ENCODE results near the gene SHB. TPM values are rescaled to one million over a fixed set of nuclear protein-coding genes. Genes with fewer than 3 reads are reported as not detected.

The SHB gene
- total and polyA plus RNA-seq, 2 of the 13 experiments (the other 11 are each of a cell fraction or from before 2014, with no cell fraction given) = 19.4 to 20.7 TPM

DNA sequence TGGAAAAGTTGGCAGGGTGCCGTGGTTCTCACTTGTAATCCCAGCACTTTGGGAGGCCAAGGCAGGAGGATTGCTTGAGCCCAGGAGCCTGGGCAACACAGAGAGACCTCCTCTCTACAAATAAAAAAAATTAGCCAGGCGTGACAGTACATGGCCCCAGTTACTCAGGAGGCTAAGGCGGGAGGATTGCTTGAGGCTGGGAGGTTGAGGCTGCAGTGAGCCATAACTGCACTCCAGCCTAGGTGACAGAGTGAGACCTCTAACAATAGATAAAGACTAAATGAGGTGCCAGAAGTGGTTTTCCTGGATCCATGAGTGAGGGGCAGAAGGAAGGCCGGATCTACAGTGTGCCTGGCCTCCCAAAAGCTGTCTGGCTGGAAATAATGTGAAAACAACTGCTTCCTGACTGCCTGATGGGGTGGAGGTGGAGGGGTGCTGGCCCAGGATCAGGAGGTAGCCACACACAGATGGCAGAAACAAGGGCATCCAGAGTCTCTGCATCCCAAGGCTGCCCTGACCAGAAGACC, 4.1 kb downstream of the SHB start:
- DNase-seq (ENCODE audit: low spot score) (no peak), ATAC-seq (no peak), FAIRE-seq (no peak)
- 64% methylated on average over 4 of the region's 4 CpGs for WGBS (ENCODE audit: low lambda C conversion rate)
- ChIA-PET POLR2A (interaction anchor here (2.9 to 3.4 kb wide), 2 partner anchors 17 to 41 kb away, joined by 14 to 16 read pairs; no protein-coding TSS in a partner anchor), CTCF (ENCODE audit: low intra/inter-chr PET ratio, low total read pairs) (no interaction called here)
- peak overlapping the region; percentile 91 for H3K4me2 ChIP-seq (ENCODE audit: low read depth, low read length)
- in situ Hi-C loops (cut with HindIII; ENCODE audit: extremely low pct_ligation_motif_present, low pct_unique_long_range_greater_than_20kb) (loop anchor here (5.0 kb wide), 2 partner anchors 43 to 103 kb away; no protein-coding TSS in a partner anchor), intact Hi-C loops (cut with micrococcal nuclease; ENCODE audit: unreplicated experiment) (loop anchor here (5.0 kb wide), 1 partner anchor 153 kb away; no protein-coding TSS in a partner anchor)
- H3K9ac ChIP-seq (ENCODE audit: insufficient read depth, low read depth, low read length) = peak overlapping the region; percentile 95; the same call in 1 of the 2 replicates
- peaks cover 3 to 29% of the 10 kb centered on the region in 2 experiments for H3K36me3 ChIP-seq (replicated peaks in 1 of 2; ENCODE audit: control insufficient read depth in 1 of 2, insufficient read depth in 2 of 2, low read length in 2 of 2)
- peaks cover 89% of the 10 kb centered on the region for H3K79me2 ChIP-seq (ENCODE audit: insufficient read depth, low read length)
- no peaks in the 10 kb centered on the region; a peak in 1 of 5 replicates for H3K27me3 ChIP-seq (ENCODE audit: control insufficient read depth in 1 of 2, insufficient read depth in 2 of 2, low read length in 2 of 2)
- H3K27ac ChIP-seq (ENCODE audit: extremely low read length, insufficient read depth, low read length) = peak overlapping the region; percentile 83
- BruUV-seq (replicated peaks) = no TSS peak
- TF ChIP-seq GTF3A (CRISPR knock-in tag; conservative IDR thresholded peaks at IDR 0.05) = no peak
- TF ChIP-seq, protein P1, sequence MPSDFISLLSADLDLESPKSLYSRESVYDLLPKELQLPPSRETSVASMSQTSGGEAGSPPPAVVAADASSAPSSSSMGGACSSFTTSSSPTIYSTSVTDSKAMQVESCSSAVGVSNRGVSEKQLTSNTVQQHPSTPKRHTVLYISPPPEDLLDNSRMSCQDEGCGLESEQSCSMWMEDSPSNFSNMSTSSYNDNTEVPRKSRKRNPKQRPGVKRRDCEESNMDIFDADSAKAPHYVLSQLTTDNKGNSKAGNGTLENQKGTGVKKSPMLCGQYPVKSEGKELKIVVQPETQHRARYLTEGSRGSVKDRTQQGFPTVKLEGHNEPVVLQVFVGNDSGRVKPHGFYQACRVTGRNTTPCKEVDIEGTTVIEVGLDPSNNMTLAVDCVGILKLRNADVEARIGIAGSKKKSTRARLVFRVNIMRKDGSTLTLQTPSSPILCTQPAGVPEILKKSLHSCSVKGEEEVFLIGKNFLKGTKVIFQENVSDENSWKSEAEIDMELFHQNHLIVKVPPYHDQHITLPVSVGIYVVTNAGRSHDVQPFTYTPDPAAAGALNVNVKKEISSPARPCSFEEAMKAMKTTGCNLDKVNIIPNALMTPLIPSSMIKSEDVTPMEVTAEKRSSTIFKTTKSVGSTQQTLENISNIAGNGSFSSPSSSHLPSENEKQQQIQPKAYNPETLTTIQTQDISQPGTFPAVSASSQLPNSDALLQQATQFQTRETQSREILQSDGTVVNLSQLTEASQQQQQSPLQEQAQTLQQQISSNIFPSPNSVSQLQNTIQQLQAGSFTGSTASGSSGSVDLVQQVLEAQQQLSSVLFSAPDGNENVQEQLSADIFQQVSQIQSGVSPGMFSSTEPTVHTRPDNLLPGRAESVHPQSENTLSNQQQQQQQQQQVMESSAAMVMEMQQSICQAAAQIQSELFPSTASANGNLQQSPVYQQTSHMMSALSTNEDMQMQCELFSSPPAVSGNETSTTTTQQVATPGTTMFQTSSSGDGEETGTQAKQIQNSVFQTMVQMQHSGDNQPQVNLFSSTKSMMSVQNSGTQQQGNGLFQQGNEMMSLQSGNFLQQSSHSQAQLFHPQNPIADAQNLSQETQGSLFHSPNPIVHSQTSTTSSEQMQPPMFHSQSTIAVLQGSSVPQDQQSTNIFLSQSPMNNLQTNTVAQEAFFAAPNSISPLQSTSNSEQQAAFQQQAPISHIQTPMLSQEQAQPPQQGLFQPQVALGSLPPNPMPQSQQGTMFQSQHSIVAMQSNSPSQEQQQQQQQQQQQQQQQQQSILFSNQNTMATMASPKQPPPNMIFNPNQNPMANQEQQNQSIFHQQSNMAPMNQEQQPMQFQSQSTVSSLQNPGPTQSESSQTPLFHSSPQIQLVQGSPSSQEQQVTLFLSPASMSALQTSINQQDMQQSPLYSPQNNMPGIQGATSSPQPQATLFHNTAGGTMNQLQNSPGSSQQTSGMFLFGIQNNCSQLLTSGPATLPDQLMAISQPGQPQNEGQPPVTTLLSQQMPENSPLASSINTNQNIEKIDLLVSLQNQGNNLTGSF (CRISPR knock-in tag; IDR thresholded peaks at IDR 0.05) = no peak
- TF ChIP-seq, protein P2, sequence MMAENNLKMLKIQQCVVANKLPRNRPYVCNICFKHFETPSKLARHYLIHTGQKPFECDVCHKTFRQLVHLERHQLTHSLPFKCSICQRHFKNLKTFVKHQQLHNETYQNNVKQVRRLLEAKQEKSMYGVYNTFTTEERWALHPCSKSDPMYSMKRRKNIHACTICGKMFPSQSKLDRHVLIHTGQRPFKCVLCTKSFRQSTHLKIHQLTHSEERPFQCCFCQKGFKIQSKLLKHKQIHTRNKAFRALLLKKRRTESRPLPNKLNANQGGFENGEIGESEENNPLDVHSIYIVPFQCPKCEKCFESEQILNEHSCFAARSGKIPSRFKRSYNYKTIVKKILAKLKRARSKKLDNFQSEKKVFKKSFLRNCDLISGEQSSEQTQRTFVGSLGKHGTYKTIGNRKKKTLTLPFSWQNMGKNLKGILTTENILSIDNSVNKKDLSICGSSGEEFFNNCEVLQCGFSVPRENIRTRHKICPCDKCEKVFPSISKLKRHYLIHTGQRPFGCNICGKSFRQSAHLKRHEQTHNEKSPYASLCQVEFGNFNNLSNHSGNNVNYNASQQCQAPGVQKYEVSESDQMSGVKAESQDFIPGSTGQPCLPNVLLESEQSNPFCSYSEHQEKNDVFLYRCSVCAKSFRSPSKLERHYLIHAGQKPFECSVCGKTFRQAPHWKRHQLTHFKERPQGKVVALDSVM (CRISPR knock-in tag; IDR thresholded peaks at IDR 0.05) = peak; percentile 93
- H3K9me3 ChIP-seq (ENCODE audit: low read length) = no peaks in the 10 kb centered on the region
- peaks cover 65% of the 10 kb centered on the region for H3K4me1 ChIP-seq (ENCODE audit: insufficient read depth, low read length)
- H2AFZ ChIP-seq (ENCODE audit: low read length) = no peak overlapping the region
- peak overlapping the region; percentile 82 to 96 (median 95) for H3K4me3 ChIP-seq (replicated peaks in 1 of 3; ENCODE audit: insufficient read depth in 1 of 3, low read depth in 2 of 3, low read length in 3 of 3)
- H4K20me1 ChIP-seq (ENCODE audit: insufficient read depth, low read length) = peaks cover 33% of the 10 kb centered on the region

All from HepG2 (cell line).